HG03280 (cell line): Measurements from ENCODE around the gene ATG101.

Experiments
- ATAC-seq: cut with Tn5 transposase; IDR thresholded peaks from one replicate; pipeline ENCODE4 v1.9.1; 2021; ENCODE audit warnings: mild to moderate bottlenecking, moderate library complexity; ENCODE audit not compliant: unreplicated experiment

The ATG101 gene

DNA sequence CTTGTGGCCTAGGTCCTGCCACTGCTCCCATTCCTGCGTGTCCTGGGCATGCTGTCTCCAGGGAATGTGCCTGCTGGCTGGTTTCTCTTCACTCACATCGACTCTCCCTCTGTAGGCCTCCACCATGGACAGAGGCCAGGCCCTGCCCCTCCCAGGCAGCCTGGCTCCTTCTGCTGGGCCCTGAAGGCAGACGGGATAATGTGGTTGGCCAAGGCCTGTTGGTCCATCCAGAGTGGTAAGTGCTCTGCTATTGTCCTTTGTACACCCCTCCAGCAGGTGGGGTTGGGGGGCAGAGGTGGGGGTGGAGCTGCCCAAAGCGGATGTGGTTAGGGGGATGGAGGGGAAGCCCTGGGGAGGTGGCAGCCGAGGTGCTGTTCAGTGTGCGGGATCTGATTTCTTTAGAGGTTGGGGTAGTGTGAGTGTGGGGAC is 28.1 kb upstream of the ATG101 start:
- ATAC-seq, result no peak

DNA sequence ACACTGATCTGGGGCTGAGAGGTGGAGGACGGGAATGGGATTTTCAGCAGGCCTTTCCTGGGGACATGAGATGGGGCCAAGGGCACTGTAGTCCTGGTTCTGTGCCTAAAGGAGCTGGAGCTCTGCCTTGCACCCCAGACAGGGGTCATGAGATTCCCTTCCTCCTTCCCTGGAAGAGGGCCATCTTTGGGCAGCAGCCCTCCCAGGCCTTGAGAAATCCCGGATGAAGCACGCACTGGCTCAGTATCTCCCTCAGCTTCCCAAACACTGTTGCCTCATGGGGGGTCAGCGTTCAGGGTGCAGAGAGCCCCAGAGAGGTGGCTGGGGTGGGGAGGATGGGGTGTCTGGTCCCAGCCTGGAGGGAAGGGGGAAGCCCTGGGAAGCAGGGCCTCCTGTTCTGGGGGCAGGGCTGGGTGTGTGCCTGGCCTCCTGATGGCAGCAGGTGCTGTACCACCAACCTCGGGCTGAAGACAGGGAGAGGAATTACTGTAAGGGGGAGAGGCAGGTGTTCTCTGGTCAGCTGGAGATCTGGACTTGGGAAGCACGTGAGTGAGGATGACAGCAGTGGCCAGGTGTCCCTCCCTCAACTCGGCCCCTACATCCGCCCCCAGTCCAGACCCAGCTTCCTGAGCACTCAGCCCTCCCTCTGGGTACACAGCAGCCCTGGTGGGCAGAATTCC is 26.9 kb upstream of the ATG101 start:
- no peak for ATAC-seq

DNA sequence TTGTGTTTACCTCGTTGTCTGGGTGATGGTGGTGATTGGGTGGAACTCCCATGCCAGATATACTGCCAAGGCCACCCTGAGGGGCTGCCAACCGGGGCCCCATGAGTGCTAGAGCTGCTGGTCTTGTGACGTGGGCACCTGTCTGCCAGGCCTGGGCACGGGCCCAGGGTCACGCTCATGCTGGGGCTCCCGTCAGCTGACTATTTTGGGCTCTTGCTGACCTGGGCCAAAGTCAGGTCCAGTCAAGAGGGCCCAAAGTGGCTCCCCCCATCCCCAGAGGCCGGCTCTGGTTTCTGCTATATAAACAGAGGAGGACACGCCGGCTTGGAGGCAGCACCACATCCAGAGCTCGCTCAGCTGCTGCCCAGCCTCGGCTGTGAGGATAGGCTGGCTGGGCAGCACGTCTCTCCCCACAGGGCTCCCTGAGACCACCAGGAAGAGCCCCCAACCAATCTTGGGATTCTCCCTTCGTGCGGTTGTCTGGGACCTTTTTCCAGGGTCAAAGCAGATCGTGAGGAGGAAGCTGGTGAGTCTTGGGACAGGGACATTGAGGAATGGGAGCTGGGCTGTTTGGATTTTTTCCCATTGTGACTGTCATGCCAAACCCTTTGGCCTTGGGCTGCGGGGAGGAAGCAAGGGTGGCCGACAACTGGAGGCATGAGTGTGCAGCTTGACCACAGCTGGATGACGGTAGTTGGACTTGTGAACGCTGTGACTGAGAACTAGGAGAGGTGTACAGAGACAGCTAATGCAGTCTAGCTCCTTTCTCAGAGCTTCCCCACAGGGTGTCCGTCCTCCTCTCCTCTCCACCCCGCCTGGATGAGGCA is 26.2 kb upstream of the ATG101 start:
- ATAC-seq, result no peak

DNA sequence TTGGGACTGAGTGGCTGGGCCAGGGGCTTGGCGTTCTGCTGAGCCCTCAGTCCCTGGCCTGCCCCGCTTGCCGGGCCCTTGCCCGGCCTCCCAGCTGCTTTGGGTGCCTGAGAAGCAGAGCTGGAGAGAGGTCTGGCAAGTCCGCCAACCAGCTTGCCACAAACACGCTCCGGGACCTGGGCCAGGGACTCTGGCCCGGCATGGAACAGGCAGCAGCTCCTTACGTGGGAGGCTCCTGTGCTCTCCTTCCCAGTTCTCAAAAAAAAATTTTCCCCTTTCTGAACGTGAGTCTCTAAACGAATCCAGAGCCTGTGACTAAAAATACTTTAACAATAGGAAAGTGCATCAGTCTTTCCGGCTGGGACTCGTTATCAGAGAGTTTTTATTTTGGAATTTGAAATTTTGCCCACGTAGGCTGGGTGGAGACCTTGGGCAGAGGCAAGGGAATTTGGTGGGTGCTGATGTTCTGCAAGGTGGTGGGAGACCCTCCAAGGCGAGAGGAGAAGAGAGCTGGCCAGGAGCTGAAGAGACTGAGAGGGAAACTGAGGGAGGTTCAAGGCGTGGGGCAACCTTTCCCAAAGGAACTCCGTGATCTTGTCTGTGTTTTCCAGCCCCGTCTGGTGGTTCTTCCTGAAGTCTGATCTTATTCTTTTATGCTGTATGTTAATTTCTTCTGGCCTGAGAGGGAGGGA is 25.3 kb upstream of the ATG101 start:
- ATAC-seq, result no peak

DNA sequence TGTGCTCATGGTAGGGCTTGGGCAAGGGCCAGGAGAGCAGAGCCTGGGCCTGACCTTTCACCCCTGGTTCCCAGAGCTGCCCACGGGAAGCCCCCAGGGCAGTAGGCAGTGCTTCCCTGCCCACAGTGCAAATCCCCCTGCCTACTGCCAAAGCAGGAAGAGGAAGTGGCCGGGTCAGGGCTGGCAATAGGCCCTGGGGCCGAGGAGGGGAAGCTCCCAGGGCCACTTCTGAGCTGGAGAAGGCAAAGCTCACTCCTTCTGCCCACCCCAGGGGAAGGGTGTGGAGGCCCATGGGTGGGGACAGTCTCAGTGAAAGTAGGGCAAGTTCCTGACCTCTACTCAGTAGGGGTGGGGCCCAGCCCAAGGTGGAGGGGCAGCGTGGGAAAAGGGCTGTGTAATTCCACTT is 24.0 kb upstream of the ATG101 start:
- no peak for ATAC-seq

DNA sequence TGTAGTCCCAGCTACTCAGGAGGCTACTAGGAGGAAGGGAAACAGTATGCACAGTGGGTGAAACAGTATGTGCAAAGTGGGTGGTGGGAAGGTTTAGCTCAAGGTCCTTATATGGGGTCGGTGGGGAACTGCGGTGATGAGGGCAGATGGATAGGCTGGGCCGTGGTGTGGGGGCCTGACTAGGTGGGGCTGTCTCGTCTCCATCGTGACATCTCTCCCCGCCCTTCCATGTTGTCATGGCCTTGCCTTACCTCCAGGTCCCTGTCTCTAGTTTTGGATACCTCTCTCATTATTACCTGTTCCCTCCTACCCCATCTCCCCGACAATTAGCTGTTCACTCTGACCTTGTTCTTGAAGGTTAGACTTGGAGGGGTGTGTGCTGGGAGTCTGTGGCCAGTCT is 22.9 kb upstream of the ATG101 start:
- no peak for ATAC-seq

DNA sequence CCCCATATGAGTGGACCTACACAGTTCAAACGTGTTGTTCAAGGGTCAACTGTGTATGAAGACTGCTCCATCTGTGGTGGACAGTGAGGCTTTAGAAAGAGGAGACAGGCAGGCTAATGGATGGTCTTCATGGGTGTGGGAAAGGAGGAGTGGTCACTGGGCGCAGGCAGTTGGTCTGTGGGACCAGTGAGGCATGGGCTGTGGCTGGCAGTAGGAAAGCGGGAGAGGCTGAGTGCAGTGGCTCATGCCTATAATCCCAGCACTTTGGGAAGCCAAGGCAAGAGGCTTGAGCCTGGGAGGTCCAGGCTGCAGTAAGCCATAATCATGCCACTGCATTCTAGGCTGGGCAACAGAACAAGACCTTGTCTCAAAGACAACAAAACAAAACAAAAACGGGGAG is 20.5 kb upstream of the ATG101 start:
- ATAC-seq, result no peak

DNA sequence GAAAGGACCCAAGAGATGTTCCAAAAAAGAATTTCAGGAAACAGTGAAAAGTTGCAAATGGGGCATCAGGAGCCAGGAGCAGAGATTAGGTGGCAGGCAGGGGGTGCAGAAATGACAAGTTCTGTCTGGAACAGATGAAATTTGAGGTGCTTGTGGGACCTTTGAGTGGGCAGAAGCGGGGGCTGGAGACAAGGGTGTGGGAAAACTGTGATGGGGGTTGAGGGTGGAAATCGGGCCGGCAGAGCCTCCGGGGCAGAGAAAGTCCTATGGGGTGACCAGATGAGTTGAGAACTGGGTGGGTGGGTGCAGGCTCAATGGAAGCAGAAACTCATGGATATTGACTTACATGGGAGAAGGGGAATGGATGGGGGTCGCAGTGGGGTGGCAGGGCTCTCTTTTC is 20.1 kb upstream of the ATG101 start:
- no peak for ATAC-seq

DNA sequence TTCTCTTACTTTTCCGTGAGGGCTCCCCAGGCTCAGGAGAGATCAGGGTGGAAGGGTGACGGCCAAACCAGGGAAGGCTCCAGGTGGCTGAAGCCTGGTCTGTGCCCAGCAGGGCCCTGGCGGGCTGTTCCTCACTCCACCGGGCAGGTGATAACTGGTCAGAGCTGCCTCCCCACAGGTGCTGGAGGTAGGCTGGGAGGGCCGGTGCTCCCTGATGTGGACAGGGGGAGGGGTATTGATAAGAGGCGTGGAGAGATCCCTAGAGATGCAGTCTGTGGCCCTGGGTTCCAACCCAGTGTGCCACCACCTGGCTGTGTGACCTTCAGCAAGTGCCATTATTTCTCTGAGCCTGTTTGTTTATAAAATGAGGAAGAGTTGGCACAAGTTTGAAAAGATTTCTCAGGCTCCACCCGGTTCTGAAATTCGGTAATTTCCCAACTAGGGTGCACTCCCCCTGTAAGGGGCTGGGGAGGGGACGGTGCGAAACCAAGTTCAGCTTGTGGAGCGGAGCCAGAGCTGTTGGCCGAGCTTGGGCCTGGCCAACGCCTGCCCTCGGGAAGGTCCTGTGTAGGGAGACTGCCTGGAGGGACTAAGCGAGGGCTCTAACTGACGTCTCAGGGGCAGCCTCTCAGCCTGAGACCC is 19.5 kb upstream of the ATG101 start:
- no peak for ATAC-seq

DNA sequence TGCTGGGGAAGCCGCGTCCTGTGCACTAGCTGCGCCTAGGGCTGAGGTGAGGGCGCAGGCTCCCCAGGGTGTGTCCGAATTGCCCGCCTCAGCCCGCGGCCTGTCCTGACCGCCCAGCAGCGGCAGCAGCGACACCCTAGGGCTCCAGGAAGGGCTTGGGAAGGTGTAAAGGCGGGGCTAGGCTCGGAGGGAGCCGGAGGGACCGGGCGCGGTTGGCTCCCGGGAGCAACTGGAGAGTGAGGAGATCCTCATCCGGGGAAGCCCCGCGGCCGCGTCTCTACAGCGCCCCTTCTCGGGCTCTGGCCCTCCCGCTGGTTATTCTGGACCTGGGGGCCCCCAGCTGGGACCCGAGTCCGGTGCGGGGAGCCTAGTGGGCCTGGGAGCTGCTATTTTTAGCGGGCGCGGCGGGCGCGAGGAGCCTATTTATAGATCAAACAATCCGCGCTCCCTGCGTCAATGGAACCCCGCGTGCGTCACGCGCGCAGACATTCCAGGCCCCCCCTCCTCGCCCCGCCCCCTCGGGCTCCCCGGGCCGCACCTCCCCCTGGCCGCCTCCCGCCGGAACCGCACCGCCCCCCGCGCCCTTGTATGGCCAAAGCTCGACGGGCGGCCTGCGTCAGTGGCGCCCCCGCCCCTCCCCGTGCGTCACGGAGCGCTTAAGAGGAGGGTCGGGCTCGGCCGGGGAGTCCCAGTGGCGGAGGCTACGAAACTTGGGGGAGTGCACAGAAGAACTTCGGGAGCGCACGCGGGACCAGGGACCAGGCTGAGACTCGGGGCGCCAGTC is 18.8 kb upstream of the ATG101 start, which contains the start of gene NR4A1:
Gene NR4A1, plus strand, starts transcription at position 685 of the 784 bp plus-strand sequence. CDS start 2,887 bp downstream, outside the sequence.
- ATAC-seq, result peak; percentile 74

DNA sequence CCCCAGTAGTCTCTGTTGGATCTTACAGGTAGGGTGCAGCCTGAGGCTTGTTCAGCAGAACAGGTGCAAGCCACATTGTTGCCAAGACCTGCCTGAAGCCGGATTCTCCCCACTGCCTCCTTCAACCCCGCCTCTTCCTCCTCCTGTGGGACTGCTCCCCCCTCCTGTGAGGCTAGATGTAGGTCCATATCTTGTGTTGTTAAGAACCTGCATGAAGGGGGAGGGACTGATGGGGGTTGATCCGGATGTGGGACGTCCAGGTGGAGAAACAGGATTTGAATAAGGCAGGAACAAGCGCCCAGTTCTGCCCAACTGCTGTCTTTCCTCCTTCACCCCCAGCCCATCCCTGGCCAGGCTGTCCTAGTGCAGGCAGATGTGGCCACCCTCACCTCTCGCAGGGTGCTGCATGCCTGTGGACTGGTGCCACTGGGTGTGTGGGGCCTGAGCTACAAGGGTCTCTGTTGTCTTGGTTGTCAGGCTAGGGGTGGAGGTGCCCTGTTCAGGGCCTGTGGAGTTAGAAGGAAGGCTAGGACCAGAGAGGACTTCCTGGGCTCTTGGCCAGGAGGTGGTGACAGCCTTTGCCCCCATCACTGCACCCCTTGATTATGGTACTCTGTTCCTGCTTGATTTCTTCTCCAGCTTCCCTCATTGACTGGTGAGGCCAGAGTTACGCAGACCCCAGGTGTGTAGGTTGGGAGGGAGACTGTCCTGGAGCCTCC is 17.2 kb upstream of the ATG101 start:
- no peak for ATAC-seq

DNA sequence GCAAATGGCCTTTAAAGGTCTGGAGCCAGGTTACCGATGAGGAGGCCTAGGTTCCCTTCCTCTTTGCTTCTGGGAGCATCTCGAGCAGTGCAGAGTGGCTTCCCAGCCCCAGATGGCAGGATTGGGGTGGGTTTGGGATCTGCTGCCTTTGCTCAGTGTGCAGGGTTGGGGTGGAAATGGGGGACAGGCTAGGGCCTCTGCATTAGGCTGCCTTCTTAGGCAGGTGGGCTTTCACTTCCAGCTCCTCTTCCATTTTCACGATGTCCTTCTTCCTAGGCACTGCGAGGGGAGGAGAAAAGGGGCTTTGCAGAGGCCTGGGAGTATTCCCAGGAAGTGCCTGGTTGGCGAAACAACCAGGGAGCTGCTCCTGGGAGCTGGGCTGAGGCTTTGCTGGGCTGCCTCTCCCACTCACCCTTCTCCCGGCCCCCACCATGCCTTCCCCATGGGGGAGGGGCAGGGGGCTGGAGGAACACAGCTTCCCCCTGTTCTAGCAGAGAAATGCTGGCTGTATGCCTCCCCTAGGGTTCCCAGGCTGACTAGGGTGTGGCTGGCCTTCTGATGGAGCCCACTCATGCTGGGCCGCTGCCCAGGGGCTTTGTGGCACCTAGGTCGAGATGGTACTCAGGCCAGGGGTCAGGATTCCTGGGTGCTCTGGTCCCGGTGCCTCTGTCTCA is 16.1 kb upstream of the ATG101 start:
- ATAC-seq, result no peak

DNA sequence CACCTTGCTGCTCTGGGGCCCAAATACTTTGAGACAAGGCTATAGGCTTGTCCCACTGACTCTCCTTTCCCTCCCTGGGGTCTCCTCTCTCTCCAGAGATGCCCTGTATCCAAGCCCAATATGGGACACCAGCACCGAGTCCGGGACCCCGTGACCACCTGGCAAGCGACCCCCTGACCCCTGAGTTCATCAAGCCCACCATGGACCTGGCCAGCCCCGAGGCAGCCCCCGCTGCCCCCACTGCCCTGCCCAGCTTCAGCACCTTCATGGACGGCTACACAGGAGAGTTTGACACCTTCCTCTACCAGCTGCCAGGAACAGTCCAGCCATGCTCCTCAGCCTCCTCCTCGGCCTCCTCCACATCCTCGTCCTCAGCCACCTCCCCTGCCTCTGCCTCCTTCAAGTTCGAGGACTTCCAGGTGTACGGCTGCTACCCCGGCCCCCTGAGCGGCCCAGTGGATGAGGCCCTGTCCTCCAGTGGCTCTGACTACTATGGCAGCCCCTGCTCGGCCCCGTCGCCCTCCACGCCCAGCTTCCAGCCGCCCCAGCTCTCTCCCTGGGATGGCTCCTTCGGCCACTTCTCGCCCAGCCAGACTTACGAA is 15.4 kb upstream of the ATG101 start:
- no peak for ATAC-seq

DNA sequence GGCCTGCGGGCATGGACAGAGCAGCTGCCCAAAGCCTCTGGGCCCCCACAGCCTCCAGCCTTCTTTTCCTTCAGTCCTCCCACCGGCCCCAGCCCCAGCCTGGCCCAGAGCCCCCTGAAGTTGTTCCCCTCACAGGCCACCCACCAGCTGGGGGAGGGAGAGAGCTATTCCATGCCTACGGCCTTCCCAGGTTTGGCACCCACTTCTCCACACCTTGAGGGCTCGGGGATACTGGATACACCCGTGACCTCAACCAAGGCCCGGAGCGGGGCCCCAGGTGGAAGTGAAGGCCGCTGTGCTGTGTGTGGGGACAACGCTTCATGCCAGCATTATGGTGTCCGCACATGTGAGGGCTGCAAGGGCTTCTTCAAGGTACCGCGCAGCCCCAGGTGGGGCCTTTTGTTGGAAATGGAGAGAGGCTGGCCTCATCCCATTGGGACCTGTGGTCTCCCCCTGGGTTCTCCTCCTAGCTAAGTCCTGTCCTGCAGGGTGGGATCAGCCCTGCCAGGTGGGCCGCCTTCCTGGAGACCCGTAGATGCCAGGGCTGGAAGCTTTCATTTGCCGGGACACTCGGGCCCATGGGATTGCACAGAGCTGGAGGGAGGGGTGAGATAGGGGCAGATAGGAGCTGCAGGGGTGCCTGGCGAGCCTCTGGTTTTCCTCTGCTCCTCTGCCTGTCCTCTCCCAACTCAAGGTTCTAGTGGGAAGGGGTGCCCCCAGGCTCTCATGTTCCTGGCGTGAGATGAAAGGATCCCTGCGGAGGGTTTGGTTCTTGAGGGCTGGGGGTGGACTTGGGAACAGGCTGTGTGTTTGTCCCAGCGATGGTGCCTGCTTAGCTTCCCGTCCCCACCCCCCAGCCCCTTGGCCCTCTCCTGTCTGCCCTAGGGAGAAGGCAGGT is 14.7 kb upstream of the ATG101 start:
- no peak for ATAC-seq

DNA sequence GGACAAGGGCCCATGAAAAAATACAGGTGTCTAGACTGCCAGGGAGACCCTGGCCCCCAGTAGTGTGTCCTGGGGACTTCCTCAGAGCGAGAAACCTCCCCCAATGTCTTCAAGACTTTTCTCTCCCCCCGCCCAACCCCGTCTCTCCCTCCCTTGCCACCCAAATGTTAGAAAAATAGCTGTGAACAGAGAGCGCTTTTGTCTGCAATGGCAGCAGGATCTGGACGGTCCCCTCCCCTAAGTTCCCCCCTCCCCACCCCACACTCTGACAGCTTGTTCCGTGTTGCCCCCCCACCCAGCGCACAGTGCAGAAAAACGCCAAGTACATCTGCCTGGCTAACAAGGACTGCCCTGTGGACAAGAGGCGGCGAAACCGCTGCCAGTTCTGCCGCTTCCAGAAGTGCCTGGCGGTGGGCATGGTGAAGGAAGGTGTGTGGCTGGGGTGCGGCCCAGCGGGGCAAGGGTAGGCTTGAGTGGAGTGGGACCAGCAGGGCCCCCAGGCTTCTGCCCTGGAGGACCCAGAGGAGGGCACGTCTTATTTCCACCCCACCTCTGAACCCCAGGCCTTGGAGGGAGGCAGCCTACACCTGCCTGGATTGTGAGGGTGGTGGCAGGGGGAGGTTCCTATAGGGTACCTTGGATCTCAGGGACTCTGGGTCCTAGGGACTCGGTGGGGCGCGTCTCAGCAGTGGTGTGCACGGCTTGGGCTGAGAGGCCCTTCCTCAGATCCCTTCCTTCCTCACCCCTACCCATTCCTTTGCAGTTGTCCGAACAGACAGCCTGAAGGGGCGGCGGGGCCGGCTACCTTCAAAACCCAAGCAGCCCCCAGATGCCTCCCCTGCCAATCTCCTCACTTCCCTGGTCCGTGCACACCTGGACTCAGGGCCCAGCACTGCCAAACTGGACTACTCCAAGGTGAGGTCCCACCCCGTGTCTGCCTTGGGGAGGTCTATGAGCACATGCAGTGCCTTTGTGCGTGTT is 13.8 kb upstream of the ATG101 start:
- no peak for ATAC-seq

DNA sequence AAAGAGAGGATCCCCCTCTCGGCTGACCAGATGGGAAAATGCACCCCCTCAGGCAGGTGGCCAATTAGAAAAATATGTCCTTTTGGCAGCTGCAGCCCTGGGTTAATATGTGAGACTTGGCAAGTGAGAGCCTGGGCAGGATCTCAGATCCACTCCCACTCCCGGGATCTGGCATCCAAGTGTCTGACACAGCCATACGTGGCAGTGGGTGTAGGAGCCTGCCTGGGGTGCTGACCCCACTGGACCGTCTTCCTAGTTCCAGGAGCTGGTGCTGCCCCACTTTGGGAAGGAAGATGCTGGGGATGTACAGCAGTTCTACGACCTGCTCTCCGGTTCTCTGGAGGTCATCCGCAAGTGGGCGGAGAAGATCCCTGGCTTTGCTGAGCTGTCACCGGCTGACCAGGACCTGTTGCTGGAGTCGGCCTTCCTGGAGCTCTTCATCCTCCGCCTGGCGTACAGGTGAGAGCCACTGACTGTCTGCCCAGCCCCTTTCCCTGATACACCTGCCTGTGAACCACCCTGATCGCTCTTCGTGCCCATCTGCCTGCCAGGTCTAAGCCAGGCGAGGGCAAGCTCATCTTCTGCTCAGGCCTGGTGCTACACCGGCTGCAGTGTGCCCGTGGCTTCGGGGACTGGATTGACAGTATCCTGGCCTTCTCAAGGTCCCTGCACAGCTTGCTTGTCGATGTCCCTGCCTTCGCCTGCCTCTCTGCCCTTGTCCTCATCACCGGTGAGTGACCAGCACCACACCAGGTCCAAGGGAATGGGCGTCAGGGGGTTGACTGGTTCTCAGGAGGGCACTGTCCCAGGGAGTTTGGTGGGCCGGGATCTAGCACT is 12.8 kb upstream of the ATG101 start:
- ATAC-seq, result no peak
